ENCODE results near the gene SLC25A41.

Gene SLC25A41

GRCh38 chr19:6425732-6426620 lies 7.6 kb downstream of the SLC25A41 start:
- DNase-seq = no peak

- DNase-seq = peak; percentile 100
Observed at GRCh38 chr19:6424939-6425731, 8.4 kb downstream of the SLC25A41 start.

- DNase-seq = no peak
Observed at GRCh38 chr19:6424195-6424938, 9.2 kb downstream of the SLC25A41 start, which contains the start of gene KHSRP. Gene KHSRP (minus strand): TSS chr19:6424811. CDS start chr19:6424701, 110 bp downstream.

GRCh38 chr19:6423499-6424194 lies 9.9 kb downstream of the SLC25A41 start:
- DNase-seq = peak; percentile 41

- DNase-seq = no peak
Observed at GRCh38 chr19:6421075-6422014, 12.2 kb downstream of the SLC25A41 start.

GRCh38 chr19:6418562-6418932 lies 15.0 kb downstream of the SLC25A41 start:
- no peak for DNase-seq

- peak; percentile 6 for DNase-seq
Observed at GRCh38 chr19:6417713-6418561, 15.6 kb downstream of the SLC25A41 start.

- no peak for DNase-seq
Observed at GRCh38 chr19:6416658-6417405, 16.7 kb downstream of the SLC25A41 start.

GRCh38 chr19:6415591-6416190 lies 17.9 kb downstream of the SLC25A41 start:
- no peak for DNase-seq

- no peak for DNase-seq
Observed at GRCh38 chr19:6414793-6415590, 18.6 kb downstream of the SLC25A41 start.

GRCh38 chr19:6413721-6414643 lies 19.6 kb downstream of the SLC25A41 start:
- no peak for DNase-seq

- DNase-seq = no peak
Observed at GRCh38 chr19:6413291-6413690, 20.3 kb downstream of the SLC25A41 start.

GRCh38 chr19:6412447-6413091 lies 21.0 kb downstream of the SLC25A41 start:
- DNase-seq = peak; percentile 11

- DNase-seq = no peak
Observed at GRCh38 chr19:6412061-6412446, 21.5 kb downstream of the SLC25A41 start.

GRCh38 chr19:6409346-6409745 lies 24.2 kb downstream of the SLC25A41 start:
- no peak for DNase-seq

GRCh38 chr19:6406401-6406800 lies 27.2 kb downstream of the SLC25A41 start:
- DNase-seq = no peak

Measured in fibroblast of upper back skin (primary cell).